Endothelial cell of umbilical vein (primary cell): Measurements from ENCODE around the gene CHN2. TPM values are rescaled to one million over a fixed set of nuclear protein-coding genes. Genes with fewer than 3 reads are reported as not detected.

ENCODE experiments used
- BruUV-seq: library from RNA; stranded (reverse); fragments of 400-500 nt; replicated peaks from 2 replicates; lab custom pipeline; 2021; lab: Mats Ljungman, UMichigan
- CTCF ChIA-PET: fragments of 300-600, 350-600 bp; sonication (Branson Sonifier 250); formaldehyde crosslinking; loops from one replicate; lab custom pipeline; 2021; ENCODE audit warnings: antibody characterized with exemption, inconsistent platforms; lab: Charles Lee
- POLR2A ChIA-PET: fragments of 300-600, 350-600 bp; sonication (Branson Sonifier 250); formaldehyde crosslinking; loops from one replicate; lab custom pipeline; 2021; ENCODE audit warnings: antibody characterized with exemption, inconsistent platforms; lab: Charles Lee
- DNase-seq: peaks from one replicate; pipeline ENCODE4 v3.0.0-alpha.2; 2011; ENCODE audit warnings: low read depth, low spot score
- FAIRE-seq: peaks from 2 replicates; lab custom pipeline; 2011; peaks lifted over from hg19 to GRCh38; lab: Jason Lieb, UNC
- H2AFZ ChIP-seq: 2 replicates; pipeline ENCODE4 v1.6.0; 2012; ENCODE audit warnings: low read depth, low read length, control low read depth, inconsistent platforms
- H3K27ac ChIP-seq: 2 replicates; pipeline ENCODE4 v1.5.1; 2011; ENCODE audit warnings: low read depth, mild to moderate bottlenecking, control low read depth, low read length, moderate library complexity; ENCODE audit not compliant: insufficient read depth
- H3K27me3 ChIP-seq, 2 experiments: 2 replicates each; pipeline versions ENCODE4 v1.6.0 to v1.6.1; 2011; ENCODE audit warnings: low read length in 2 of 2, mixed read lengths in 1 of 2; ENCODE audit not compliant: control insufficient read depth in 2 of 2, insufficient read depth in 2 of 2
- H3K36me3 ChIP-seq, 2 experiments: 2 replicates in 1 of 2; 3 replicates in 1 of 2; pipeline ENCODE4 v1.5.1; 2011; ENCODE audit warnings: low read length in 2 of 2, mild to moderate bottlenecking in 1 of 2, moderate library complexity in 1 of 2; ENCODE audit not compliant: control insufficient read depth in 2 of 2, insufficient read depth in 2 of 2; ENCODE audit errors: extremely low read depth in 1 of 2
- H3K4me1 ChIP-seq: 3 replicates; pipeline ENCODE4 v1.5.1; 2011; ENCODE audit warnings: mild to moderate bottlenecking, low read length; ENCODE audit not compliant: control insufficient read depth, insufficient read depth; ENCODE audit errors: extremely low read depth
- H3K4me2 ChIP-seq: 2 replicates; pipeline ENCODE4 v1.6.1; 2011; ENCODE audit warnings: low read length, control low read depth, mixed read lengths; ENCODE audit not compliant: insufficient read depth
- H3K4me3 ChIP-seq, 3 experiments: fragments of 200-600 bp in 1 of 3; sonication (generic), shearing (Covaris generic) in 1 of 3; replicated peaks in 1 of 3; 2 replicates each; pipeline ENCODE4 v1.5.1; 2011 to 2016; ENCODE audit warnings: control low read depth in 3 of 3, low read length in 3 of 3, mild to moderate bottlenecking in 2 of 3, inconsistent platforms in 1 of 3, low read depth in 1 of 3, moderate library complexity in 1 of 3; ENCODE audit not compliant: insufficient read depth in 1 of 3
- H3K79me2 ChIP-seq: 2 replicates; pipeline ENCODE4 v1.6.0; 2012; ENCODE audit warnings: low read length, inconsistent platforms; ENCODE audit not compliant: control insufficient read depth, insufficient read depth
- H3K9ac ChIP-seq: replicated peaks from 2 replicates; pipeline ENCODE3; 2011; ENCODE audit warnings: low read length, control low read depth; ENCODE audit not compliant: insufficient read depth; ENCODE audit errors: extremely low read depth
- H3K9me1 ChIP-seq: replicated peaks from 3 replicates; pipeline ENCODE4 v1.6.0; 2011; ENCODE audit warnings: mild to moderate bottlenecking, low read length; ENCODE audit not compliant: control insufficient read depth, insufficient read depth; ENCODE audit errors: extremely low read depth
- H3K9me3 ChIP-seq: replicated peaks from 2 replicates; pipeline ENCODE4 v1.5.1; 2012; ENCODE audit warnings: low read length, inconsistent platforms; ENCODE audit not compliant: control insufficient read depth, insufficient read depth
- H4K20me1 ChIP-seq: replicated peaks from 2 replicates; pipeline ENCODE3; 2011; ENCODE audit warnings: mild to moderate bottlenecking, low read length; ENCODE audit not compliant: control insufficient read depth, insufficient read depth; ENCODE audit errors: extremely low read depth
- CTCF ChIP-seq, 2 donors: IDR thresholded peaks; 1 replicate in 1 of 2; 2 replicates in 1 of 2; pipeline ENCODE4 v1.5.1; 2011; ENCODE audit warnings: low read length in 2 of 2, mild to moderate bottlenecking in 2 of 2, moderate library complexity in 2 of 2, control low read depth in 1 of 2, inconsistent platforms in 1 of 2, low read depth in 1 of 2; ENCODE audit not compliant: insufficient read depth in 1 of 2; ENCODE audit errors: extremely low read depth in 1 of 2
- EZH2 ChIP-seq: IDR thresholded peaks from 2 replicates; pipeline ENCODE4 v1.6.1; 2012; ENCODE audit warnings: borderline replicate concordance, low read depth, mild to moderate bottlenecking, moderate library complexity, low read length, inconsistent platforms; ENCODE audit not compliant: severe bottlenecking
- FOS ChIP-seq: IDR thresholded peaks from 2 replicates; pipeline ENCODE4 v1.6.1; 2011; ENCODE audit warnings: mild to moderate bottlenecking, low read length, moderate library complexity, borderline replicate concordance; ENCODE audit not compliant: insufficient read depth
- GATA2 ChIP-seq: IDR thresholded peaks from 2 replicates; pipeline ENCODE4 v1.7.0; 2011; ENCODE audit warnings: low read depth, mild to moderate bottlenecking, moderate library complexity, mixed read lengths, low read length; ENCODE audit not compliant: insufficient read length, insufficient read depth
- JUN ChIP-seq: IDR thresholded peaks from 2 replicates; pipeline ENCODE4 v1.6.1; 2011; ENCODE audit warnings: borderline replicate concordance, low read depth; ENCODE audit not compliant: insufficient read length, insufficient read depth
- MYC ChIP-seq: IDR thresholded peaks from one replicate; pipeline ENCODE4 v1.6.1; 2011; ENCODE audit warnings: mild to moderate bottlenecking, low read depth, low read length
- POLR2A ChIP-seq: IDR thresholded peaks from 2 replicates; pipeline ENCODE4 v1.6.1; 2012; ENCODE audit warnings: low read depth, mild to moderate bottlenecking, control low read depth, low read length
- POLR2AphosphoS5 ChIP-seq: IDR thresholded peaks from 2 replicates; pipeline ENCODE4 v1.6.1; 2012; ENCODE audit warnings: low read depth, mild to moderate bottlenecking, control low read depth, low read length, moderate library complexity; ENCODE audit not compliant: insufficient read depth
- dilution Hi-C: fragments of 300-500 bp; cut with MboI; formaldehyde crosslinking; loops from one replicate; pipeline ENCODE4 v1.15.0; 2019; ENCODE audit warnings: low sequenced_read_pairs; ENCODE audit not compliant: extremely low pct_ligation_motif_present
- intact Hi-C: fragments of 100-400 bp; cut with micrococcal nuclease; formaldehyde crosslinking; loops from one replicate; pipeline ENCODE4 v1.10.0; 2022
- polyA plus RNA-seq, 4 experiments: library from polyadenylated mRNA; depleted of rRNA in 3 of 4; stranded (reverse) in 3 of 4; unstranded in 1 of 4; fragments of >200 nt; gene quantifications; 2 replicates each; pipeline versions ENCODE4 v1.2.1 to v1.2.3, GENCODE V29; 2011 to 2012; ENCODE audit warnings: missing spikeins in 1 of 4
- total RNA-seq: library from RNA; stranded (reverse); gene quantifications from 2 replicates; pipeline ENCODE4 v1.2.3, GENCODE V29; 2021

CHN2 gene
- total and polyA plus RNA-seq, 2 donors (not counting 3 experiments of a cell fraction or from before 2014, with no cell fraction given), result 1.4 to 5.0 TPM

DNA sequence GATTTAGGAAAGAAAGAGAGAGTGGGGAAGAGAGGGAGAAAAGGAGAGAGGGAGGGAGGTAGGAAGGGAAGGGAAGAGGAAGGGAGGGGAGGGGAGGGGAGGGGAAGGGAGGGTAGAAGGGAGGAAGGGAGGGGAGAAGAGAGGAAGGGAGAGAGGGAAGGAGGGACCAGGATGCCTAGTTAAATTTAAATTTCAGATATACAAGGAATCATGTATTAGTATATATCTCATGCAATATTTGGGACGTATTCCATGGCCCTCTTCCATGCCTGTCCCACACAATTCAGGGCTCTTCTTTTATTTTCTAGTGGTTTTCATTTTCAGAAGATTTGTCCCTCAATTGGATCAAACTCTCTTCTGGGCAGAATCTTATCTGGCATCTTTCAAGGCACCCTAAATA, 196.7 kb downstream of the CHN2 start:
- H3K4me2 ChIP-seq, result no peak overlapping the region
- ChIA-PET CTCF (interaction anchor here (1.2 kb wide), 2 partner anchors 17 to 28 kb away, joined by 3 to 4 read pairs; no protein-coding TSS in a partner anchor), POLR2A (no interaction called here)
- H3K27me3 ChIP-seq, result peaks cover 5 to 6% of the 10 kb centered on the region in 2 experiments
- intact Hi-C loops (no loop called here), dilution Hi-C loops (no loop called here)
- H3K36me3 ChIP-seq, result no peaks in the 10 kb centered on the region
- no peak overlapping the region for H3K4me3 ChIP-seq
- no peak for DNase-seq
- no peaks in the 10 kb centered on the region for H3K9me3 ChIP-seq
- no peaks in the 10 kb centered on the region for H3K79me2 ChIP-seq
- no peak for FAIRE-seq
- TF ChIP-seq FOS, result no peak
- TF ChIP-seq JUN, result no peak
- no peak for TF ChIP-seq EZH2
- no peak for TF ChIP-seq GATA2
- no peak for TF ChIP-seq POLR2AphosphoS5
- no peak for TF ChIP-seq CTCF (IDR thresholded peaks at IDR 0.05; ENCODE audit: extremely low read depth in 1 of 2, insufficient read depth in 1 of 2, low read depth in 1 of 2, low read length in 2 of 2)
- TF ChIP-seq POLR2A, result no peak
- no peak for TF ChIP-seq MYC
- H4K20me1 ChIP-seq, result no peaks in the 10 kb centered on the region
- no peak overlapping the region for H3K27ac ChIP-seq
- H2AFZ ChIP-seq, result no peak overlapping the region
- no peak overlapping the region for H3K9ac ChIP-seq
- no TSS peak for BruUV-seq
- no peaks in the 10 kb centered on the region for H3K4me1 ChIP-seq
- no peaks in the 10 kb centered on the region for H3K9me1 ChIP-seq
